Aorta (tissue), 5 donors: ENCODE results near the gene DROSHA. TPM values are rescaled to one million over a fixed set of nuclear protein-coding genes. Genes with fewer than 3 reads are reported as not detected.

ENCODE experiments used
- ATAC-seq: fragments of 200-7000 bp; cut with Tn5 transposase; one replicate; pipeline ENCODE4 v1.9.1; 2022; ENCODE audit warnings: moderate library complexity; ENCODE audit not compliant: low FRiP score
- DNase-seq, 2 donors: peaks; one replicate each; pipeline ENCODE4 v3.0.0-alpha.2; 2020
- H3K27ac ChIP-seq, 2 donors: one replicate each; pipeline ENCODE4 v1.5.1; 2013; ENCODE audit warnings: low read length in 2 of 2, mild to moderate bottlenecking in 2 of 2, moderate library complexity in 2 of 2, control low read depth in 1 of 2, inconsistent platforms in 1 of 2, low read depth in 1 of 2
- H3K27me3 ChIP-seq, 2 donors: one replicate each; pipeline ENCODE4 v1.6.1; 2013; ENCODE audit warnings: control low read depth in 1 of 2, low read length in 1 of 2, mild to moderate bottlenecking in 1 of 2, moderate library complexity in 1 of 2; ENCODE audit not compliant: insufficient read depth in 2 of 2, control insufficient read depth in 1 of 2
- H3K36me3 ChIP-seq, 2 donors: one replicate each; pipeline ENCODE4 v1.6.1; 2013; ENCODE audit warnings: control low read depth in 1 of 2, low read length in 1 of 2, mild to moderate bottlenecking in 1 of 2; ENCODE audit not compliant: insufficient read depth in 2 of 2, control insufficient read depth in 1 of 2
- H3K4me1 ChIP-seq, 2 donors: one replicate each; pipeline ENCODE4 v1.6.1; 2013; ENCODE audit warnings: low read length in 2 of 2, control low read depth in 1 of 2, mild to moderate bottlenecking in 1 of 2, moderate library complexity in 1 of 2; ENCODE audit not compliant: insufficient read depth in 2 of 2, control insufficient read depth in 1 of 2
- H3K4me3 ChIP-seq, 2 donors: one replicate each; pipeline ENCODE4 v1.5.1; 2013; ENCODE audit warnings: low read length in 2 of 2, control low read depth in 1 of 2, mild to moderate bottlenecking in 1 of 2
- H3K9me3 ChIP-seq: one replicate; pipeline ENCODE4 v1.6.1; 2013; ENCODE audit warnings: mild to moderate bottlenecking, low read length; ENCODE audit not compliant: control insufficient read depth
- WGBS, 2 donors: extraction: QIAGEN DNeasy Blood & Tissue Kit; methylation state at CpG; one replicate each; pipeline ENCODE4 v1.1.7; 2013; 5-methylcytosine and 5-hydroxymethylcytosine counted together
- intact Hi-C, 2 donors: fragments of 100-400 bp; cut with DNase I; formaldehyde crosslinking; loops; one replicate each; pipeline versions ENCODE4 v1.14.2 to v1.15.0; 2022
- polyA plus RNA-seq, 2 donors: library from polyadenylated mRNA; stranded (reverse); fragments of 200-250 nt; gene quantifications; one replicate each; pipeline ENCODE4 v1.2.3, GENCODE V29; 2013
- total RNA-seq, 2 donors: library from RNA; stranded (reverse); fragmentation: NEBNext Ultra II Directional; extraction: Animal tissue kit (Norgen Biotek cat#: 25700); gene quantifications; one replicate each; pipeline ENCODE4 v1.2.1, GENCODE V29; 2021
- donor health status: healthy with polysubstance abuse.
- donor health status: Bipolar disorder and iron deficiency.
- donor health status: DM: no; HTN: no; CAD: no.
- donor health status: DM: no; HTN: no; CAD: no.
- donor health status: DM: yes; HTN: yes; CAD: no.

The DROSHA gene
- total and polyA plus RNA-seq, 4 donors: 14.4 to 68.2 (median 47.9) TPM

DNA sequence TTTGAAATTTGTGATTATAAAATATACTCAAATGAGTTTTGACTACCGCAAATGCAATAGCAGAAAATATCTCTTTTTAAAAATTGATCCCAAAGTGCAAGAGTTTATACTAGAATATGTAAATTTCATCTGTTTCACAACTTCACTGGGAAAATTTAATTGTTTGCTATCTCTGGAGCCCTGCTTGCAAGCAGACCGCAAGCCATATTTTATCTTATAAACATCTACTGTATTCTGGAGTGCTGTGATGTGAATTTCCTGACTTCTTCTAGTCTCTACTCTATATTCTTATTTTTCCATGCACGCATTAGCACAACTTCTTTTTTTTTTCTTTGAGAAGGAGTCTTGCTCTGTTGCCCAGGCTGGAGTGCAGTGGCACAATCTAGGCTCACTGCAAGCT, 98.7 kb downstream of the DROSHA start:
- no peak for ATAC-seq
- Histone ChIP-seq H3K36me3 (peaks cover 0 to 9% of the 10 kb centered on the region in 2 donors), H3K27ac (no peak overlapping the region), H3K27me3 (no peaks in the 10 kb centered on the region), H3K4me1 (no peaks in the 10 kb centered on the region), H3K4me3 (no peak overlapping the region), H3K9me3 (no peaks in the 10 kb centered on the region)
- no peak for DNase-seq
- WGBS, 2 donors: 96% methylated on average over 3 of the region's 3 CpGs
- intact Hi-C loops: no loop called here

DNA sequence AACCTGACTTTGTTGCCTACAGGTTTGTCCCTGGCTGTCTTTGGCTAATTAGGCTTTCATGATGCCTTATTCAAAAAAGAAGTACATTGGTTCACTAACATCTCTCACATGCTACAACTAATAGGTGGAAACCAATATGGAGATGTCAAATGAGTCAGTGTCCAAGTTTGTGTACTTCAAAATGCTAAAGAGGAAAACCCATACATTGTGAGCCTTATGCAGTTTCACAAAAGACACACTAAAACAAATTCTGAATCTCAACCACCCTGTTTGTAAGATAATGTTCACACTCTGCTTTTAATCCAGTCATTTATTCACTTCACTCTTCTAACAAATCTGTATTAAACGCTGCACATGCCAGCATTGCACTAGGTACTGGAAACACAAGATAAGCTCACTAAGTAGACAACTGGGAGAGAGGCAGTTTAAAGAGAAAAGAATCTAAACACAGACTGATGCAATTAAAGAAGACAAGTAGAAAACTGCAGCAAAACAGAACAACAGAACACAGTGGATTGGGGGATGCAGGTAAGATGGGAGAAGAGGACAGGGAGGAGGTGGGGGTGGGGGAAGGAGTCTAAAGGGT, 104.1 kb downstream of the DROSHA start:
- no peak for DNase-seq
- no peak overlapping the region for H3K4me3 ChIP-seq
- no peak overlapping the region for H3K27ac ChIP-seq
- no peak for ATAC-seq
- intact Hi-C loops: no loop called here
- H3K36me3 ChIP-seq: peaks cover 0 to 5% of the 10 kb centered on the region in 2 donors
- H3K4me1 ChIP-seq: no peaks in the 10 kb centered on the region
- H3K27me3 ChIP-seq: no peaks in the 10 kb centered on the region
- no peaks in the 10 kb centered on the region for H3K9me3 ChIP-seq
- WGBS, 2 donors: 83 to 86% methylated on average over 1 of the region's 1 CpG

DNA sequence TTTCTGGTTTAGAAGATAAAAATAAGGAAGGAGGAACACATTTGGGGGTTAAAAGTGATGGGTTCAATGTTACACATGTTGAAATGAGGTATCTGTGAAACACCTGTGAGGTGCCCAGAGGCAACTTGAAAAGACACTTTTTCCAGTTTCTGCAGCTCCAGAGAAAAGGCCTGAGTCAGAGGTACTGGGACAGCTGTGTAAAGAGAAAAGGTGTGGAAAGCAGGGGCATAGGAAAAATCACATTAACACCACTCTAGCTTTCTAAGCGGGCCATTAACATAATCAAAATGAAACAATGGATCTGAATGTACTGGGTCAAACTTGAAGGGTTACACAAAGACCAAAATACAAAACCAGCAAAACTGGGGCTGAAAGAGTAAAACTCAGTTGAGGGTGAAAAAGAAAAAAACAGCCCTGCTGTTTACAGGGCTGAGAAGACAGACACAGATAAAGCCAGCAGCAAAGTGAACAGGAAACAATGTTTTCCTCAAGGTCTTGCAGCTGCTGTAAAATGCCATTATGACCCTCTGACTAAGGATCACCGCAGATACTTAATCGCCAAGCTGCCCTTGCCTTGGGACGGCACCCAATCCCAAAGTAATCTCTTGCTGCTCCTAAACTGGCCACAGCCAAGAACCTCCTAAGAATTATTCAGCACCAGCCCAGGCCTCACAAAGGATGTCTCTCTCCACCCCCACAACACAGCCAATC, 104.7 kb downstream of the DROSHA start:
- no peak for ATAC-seq
- Histone ChIP-seq H3K36me3 (peaks cover 5 to 7% of the 10 kb centered on the region in 2 donors), H3K4me3 (no peak overlapping the region), H3K27me3 (no peaks in the 10 kb centered on the region), H3K27ac (no peak overlapping the region), H3K9me3 (no peaks in the 10 kb centered on the region), H3K4me1 (peaks cover 0 to 4% of the 10 kb centered on the region in 2 donors)
- intact Hi-C loops: no loop called here
- WGBS, 2 donors: 91 to 92% methylated on average over 4 of the region's 4 CpGs
- no peak for DNase-seq

DNA sequence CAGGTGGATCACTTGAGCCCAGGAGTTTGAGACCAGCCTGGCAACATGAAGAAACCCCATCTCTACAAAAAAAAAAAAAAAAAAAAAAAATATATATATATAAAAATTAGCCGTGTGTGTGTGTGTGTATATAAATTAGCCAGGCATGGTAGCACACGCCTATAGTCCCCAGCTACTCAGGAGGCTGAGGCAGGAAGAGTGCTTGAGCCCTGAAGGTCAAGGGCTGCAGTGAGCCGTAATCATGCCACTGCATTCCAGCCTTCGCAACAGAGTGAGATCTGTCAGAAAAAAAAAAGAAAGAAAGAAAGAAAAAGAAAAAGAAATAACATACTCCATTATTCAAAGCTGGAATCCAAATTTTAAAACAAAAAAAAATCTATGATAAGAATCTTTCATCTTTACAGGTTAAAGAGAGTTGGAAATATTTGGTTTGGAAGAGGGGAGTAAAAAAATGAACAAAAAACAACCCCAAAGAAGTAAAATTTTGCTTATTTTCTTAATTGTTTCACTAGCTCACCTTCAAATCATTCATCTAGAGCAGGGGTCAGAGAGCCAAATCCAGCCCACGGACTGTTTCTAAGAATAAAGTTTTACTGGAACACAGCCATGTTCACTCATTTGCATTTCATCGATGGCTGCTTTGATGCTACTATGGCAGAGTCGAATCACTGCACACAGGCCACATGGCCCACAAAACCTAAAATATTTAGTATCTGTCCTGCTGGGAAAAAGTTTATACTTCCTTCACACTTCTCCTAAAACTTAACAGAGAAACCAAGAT, 109.9 kb downstream of the DROSHA start:
- no peak for ATAC-seq
- 42 to 49% methylated on average over 7 of the region's 7 CpGs for WGBS, 2 donors

DNA sequence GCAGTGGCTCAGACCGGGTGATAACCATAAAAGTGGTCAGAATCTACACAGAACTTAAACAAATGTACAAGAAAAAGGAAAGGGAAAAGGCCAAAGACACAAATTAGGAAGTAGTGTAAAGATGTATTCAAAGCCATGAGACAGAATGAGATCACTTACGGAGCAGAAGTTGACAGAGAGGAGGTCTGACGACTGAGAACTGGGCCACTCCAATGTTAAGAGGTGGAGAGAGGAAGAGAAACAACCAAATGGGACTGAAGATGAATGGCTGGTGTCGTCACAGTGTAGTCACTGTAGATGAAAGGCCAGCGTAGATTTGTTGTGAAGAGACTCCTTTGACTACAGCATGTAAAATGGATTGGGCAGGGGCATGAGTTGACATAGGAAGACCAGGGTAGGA, 114.4 kb downstream of the DROSHA start:
- no peak overlapping the region for H3K27ac ChIP-seq
- intact Hi-C loops: no loop called here
- no peaks in the 10 kb centered on the region for H3K9me3 ChIP-seq
- H3K4me1 ChIP-seq: peaks cover 0 to 3% of the 10 kb centered on the region in 2 donors
- H3K4me3 ChIP-seq: no peak overlapping the region
- no peak for ATAC-seq
- no peaks in the 10 kb centered on the region for H3K27me3 ChIP-seq
- no peak for DNase-seq
- peaks cover 8 to 12% of the 10 kb centered on the region in 2 donors for H3K36me3 ChIP-seq
- 85 to 87% methylated on average over 5 of the region's 5 CpGs for WGBS, 2 donors

More for the DNA sequence above, 109.9 kb downstream of the DROSHA start:
- H3K4me3 ChIP-seq: no peak overlapping the region
- DNase-seq: no peak
- no peaks in the 10 kb centered on the region for H3K9me3 ChIP-seq
- H3K4me1 ChIP-seq: peaks cover 0 to 4% of the 10 kb centered on the region in 2 donors
- intact Hi-C loops: no loop called here
- H3K36me3 ChIP-seq: peaks cover 7 to 8% of the 10 kb centered on the region in 2 donors
- no peaks in the 10 kb centered on the region for H3K27me3 ChIP-seq
- no peak overlapping the region for H3K27ac ChIP-seq

DNA sequence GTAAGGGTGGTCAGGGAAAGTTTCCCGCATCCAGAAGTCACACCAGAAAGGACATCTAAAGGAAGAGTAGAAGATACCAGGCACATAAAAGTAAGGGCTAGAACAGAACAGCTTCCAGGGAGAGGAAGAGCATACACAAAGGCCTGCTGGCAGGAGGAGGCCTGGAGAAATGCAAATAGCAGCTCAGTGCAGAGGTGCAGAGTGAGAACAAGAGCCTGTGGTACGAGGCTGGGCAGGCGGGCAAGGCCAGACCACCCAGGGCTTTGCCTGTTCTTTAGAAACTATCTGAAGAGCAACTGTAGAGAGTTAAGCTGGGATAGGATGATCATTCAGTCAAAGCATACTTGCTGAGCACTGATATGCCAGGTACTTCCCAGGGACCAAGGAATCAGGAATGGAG, 115.3 kb downstream of the DROSHA start:
- ATAC-seq: no peak
- Histone ChIP-seq H3K4me3 (no peak overlapping the region), H3K9me3 (no peaks in the 10 kb centered on the region), H3K27me3 (no peaks in the 10 kb centered on the region), H3K36me3 (peaks cover 6 to 11% of the 10 kb centered on the region in 2 donors), H3K27ac (no peak overlapping the region), H3K4me1 (no peaks in the 10 kb centered on the region)
- DNase-seq: no peak
- intact Hi-C loops: no loop called here
- 93 to 94% methylated on average over 3 of the region's 3 CpGs for WGBS, 2 donors

DNA sequence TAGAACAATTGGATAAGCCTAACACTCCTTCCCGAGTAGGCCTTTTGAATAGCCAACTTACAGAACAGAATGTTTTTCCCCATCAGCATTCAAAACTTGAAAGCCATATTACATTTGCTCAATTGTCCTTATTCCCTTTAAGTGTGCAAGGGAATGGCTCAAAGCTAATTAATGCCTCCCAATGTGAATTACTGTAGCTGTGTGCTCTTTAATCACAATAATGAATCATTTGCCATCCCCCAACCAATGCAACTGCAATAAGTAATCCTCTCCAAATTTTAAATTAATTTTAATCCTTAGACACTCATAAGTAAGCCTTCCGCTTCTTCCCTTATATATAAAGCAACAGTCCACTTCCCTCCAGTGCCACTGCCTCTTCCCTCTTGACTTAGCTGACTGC, 115.9 kb downstream of the DROSHA start:
- H3K27ac ChIP-seq: no peak overlapping the region
- intact Hi-C loops: no loop called here
- no peaks in the 10 kb centered on the region for H3K9me3 ChIP-seq
- no peak overlapping the region for H3K4me3 ChIP-seq
- DNase-seq (no peak), ATAC-seq (no peak)
- WGBS, 2 donors: 90 to 91% methylated on average over 2 of the region's 2 CpGs
- H3K27me3 ChIP-seq: no peaks in the 10 kb centered on the region
- no peaks in the 10 kb centered on the region for H3K4me1 ChIP-seq
- peaks cover 6 to 11% of the 10 kb centered on the region in 2 donors for H3K36me3 ChIP-seq

DNA sequence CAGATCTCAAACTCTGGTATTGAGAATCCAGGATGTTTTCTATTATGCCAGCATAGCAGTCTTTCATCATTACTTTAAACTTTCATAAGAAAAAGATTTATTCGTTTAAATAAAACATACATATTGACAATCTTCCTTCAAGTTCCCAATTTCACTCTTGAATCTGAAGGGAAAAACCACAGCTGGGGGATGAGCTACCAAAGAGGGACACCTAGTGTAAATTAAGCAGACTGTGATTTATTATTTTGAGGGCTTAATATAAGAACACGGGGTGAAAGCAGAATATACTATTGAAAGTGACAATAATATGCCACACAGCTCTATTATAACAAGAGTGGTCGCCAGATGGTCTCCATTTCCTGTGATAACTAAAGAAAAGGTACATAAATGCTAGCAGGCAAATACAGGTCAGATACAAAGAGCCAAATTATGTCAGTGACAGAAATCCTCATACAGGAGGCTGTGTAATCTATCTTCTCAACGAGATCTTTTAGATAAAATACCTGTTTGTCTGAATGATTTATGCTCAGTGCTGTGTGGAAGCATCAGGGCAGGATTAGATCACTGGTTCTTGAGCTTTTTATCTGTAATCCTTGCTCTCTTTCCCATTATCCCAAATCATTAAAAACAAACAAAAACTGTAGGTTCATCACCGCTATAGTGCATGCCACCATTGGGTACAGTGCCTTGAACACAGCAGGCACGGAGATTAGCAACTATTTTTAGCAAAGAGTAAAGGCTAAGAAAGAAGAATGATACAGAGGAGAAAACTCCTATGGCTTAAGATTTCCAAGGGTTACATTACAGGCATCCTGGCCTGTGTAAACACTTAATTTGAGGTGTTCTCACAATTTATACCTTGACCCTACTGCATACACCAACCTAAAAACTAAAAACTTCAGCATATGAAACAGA, 116.6 kb downstream of the DROSHA start:
- no peak for ATAC-seq
- Histone ChIP-seq H3K4me1 (no peaks in the 10 kb centered on the region), H3K9me3 (no peaks in the 10 kb centered on the region), H3K4me3 (no peak overlapping the region), H3K36me3 (peaks cover 7 to 14% of the 10 kb centered on the region in 2 donors), H3K27me3 (no peaks in the 10 kb centered on the region), H3K27ac (no peak overlapping the region)
- intact Hi-C loops: no loop called here
- no peak for DNase-seq
- WGBS, 2 donors: 69 to 70% methylated on average over 6 of the region's 6 CpGs
